ENCODE data around the gene SETD6. TPM values are rescaled to one million over a fixed set of nuclear protein-coding genes. Genes with fewer than 3 reads are reported as not detected.
A peak's percentile ranks its signal among the peaks of the same experiment; 100 is the strongest.

SETD6 gene
- total and polyA plus RNA-seq, 2 of the 8 experiments (the other 6 are each of a cell fraction or from before 2014, with no cell fraction given): 25.3 to 40.5 TPM

DNA sequence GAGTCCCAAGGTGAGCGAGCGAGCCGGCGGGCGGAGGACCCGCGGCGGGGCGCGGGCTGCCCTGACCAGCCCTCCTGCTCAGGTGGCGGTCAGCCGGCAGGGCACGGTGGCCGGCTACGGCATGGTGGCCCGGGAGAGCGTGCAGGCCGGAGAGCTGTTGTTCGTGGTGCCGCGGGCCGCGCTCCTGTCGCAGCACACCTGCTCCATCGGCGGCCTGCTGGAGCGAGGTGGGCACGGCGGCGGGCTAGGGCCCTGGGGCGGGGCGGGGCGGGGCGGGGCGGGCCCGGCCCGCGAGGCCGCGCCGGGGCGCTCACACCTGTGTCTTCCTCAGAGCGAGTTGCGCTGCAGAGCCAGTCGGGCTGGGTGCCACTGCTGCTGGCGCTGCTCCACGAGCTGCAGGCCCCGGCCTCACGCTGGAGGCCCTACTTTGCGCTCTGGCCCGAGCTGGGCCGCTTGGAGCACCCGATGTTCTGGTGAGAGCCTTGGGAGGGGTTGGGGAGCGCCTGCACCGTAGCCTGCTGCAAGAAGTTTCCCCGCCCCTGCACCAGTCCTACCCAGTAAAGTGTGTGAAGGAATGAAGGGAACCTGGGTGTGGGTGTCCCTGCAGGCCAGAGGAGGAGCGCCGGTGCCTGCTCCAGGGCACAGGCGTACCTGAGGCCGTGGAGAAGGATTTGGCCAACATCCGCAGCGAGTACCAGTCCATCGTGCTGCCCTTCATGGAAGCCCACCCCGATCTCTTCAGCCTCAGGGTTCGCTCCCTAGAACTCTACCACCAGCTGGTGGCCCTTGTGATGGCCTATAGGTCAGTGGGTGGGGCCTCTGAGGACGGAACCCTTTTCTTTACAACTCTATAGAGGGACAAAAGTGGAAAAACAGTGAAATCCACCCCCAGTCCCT is 802 bp downstream of the SETD6 start (continued):
- TF ChIP-seq, protein P1, sequence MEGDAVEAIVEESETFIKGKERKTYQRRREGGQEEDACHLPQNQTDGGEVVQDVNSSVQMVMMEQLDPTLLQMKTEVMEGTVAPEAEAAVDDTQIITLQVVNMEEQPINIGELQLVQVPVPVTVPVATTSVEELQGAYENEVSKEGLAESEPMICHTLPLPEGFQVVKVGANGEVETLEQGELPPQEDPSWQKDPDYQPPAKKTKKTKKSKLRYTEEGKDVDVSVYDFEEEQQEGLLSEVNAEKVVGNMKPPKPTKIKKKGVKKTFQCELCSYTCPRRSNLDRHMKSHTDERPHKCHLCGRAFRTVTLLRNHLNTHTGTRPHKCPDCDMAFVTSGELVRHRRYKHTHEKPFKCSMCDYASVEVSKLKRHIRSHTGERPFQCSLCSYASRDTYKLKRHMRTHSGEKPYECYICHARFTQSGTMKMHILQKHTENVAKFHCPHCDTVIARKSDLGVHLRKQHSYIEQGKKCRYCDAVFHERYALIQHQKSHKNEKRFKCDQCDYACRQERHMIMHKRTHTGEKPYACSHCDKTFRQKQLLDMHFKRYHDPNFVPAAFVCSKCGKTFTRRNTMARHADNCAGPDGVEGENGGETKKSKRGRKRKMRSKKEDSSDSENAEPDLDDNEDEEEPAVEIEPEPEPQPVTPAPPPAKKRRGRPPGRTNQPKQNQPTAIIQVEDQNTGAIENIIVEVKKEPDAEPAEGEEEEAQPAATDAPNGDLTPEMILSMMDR (IDR thresholded peaks at IDR 0.05; ENCODE audit: control extremely low read depth in 1 of 3, insufficient read depth in 1 of 3, low read depth in 1 of 3, low read length in 3 of 3): 0 out of 4 replicates have a peak, but pooled peaks of 1 of the 3 experiments have one; percentile 4
- no peak for TF ChIP-seq GABPA (IDR thresholded peaks at IDR 0.05; ENCODE audit: borderline replicate concordance, insufficient read depth, low read length)
